Activated CD4-positive, alpha-beta T cell treated with anti-CD3 and anti-CD28 coated beads, Interleukin-2, amount 10 ng/mL, durations not matched to agents 24 days and 14 days (primary cell): ENCODE measurements around the gene ADCY2. TPM values are rescaled to one million over a fixed set of nuclear protein-coding genes. Genes with fewer than 3 reads are reported as not detected.

ENCODE experiments used
- DNase-seq: peaks from one replicate; pipeline ENCODE4 v3.0.0; 2022
- H3K27ac Mint-ChIP-seq: one replicate; pipeline ENCODE4 v1.8.0; 2022; ENCODE audit warnings: mild to moderate bottlenecking, mixed read lengths
- H3K27me3 Mint-ChIP-seq: one replicate; pipeline ENCODE4 v1.8.0; 2022; ENCODE audit warnings: mixed read lengths
- H3K36me3 Mint-ChIP-seq: one replicate; pipeline ENCODE4 v1.8.0; 2022; ENCODE audit warnings: low read depth, mild to moderate bottlenecking, mixed read lengths
- H3K4me1 Mint-ChIP-seq: one replicate; pipeline ENCODE4 v1.8.0; 2021; ENCODE audit warnings: mixed read lengths
- H3K4me3 Mint-ChIP-seq: one replicate; pipeline ENCODE4 v1.8.0; 2022; ENCODE audit warnings: mild to moderate bottlenecking, moderate library complexity, mixed read lengths
- H3K9me3 Mint-ChIP-seq: one replicate; pipeline ENCODE4 v1.8.0; 2021; ENCODE audit warnings: mixed read lengths
- intact Hi-C: fragments of 100-400 bp; cut with micrococcal nuclease; formaldehyde crosslinking; loops from one replicate; pipeline ENCODE4 v1.15.1; 2023
- total RNA-seq: library from RNA; stranded (reverse); gene quantifications from 2 replicates; pipeline ENCODE4 v1.2.3, GENCODE V29; 2022

ADCY2 gene
- total RNA-seq, 1 donor from 2014 or later = not detected

DNA sequence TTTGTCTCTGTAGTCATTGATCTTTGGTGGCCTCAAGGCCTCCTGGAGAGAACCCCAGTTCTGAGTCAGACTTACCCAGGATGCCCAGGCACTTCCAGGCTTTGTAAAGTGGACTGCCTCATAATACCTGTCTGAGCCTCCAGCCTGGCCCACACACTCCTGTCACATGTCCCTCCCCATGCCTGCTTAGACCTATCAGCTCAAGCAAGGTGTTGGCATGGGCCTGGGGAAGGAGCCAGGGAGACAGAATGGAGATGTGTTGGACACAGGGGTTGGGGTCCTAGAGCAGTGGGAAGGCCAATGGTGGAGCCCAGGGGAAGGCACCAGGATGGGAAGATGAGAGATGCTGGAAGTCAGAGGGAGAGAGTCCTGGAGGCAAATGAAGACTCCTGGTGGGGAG, 318.8 kb downstream of the ADCY2 start:
- no peak for DNase-seq
- Mint-ChIP-seq H3K4me3 (no peak overlapping the region), H3K27me3 (no peaks in the 10 kb centered on the region), H3K9me3 (no peaks in the 10 kb centered on the region), H3K27ac (no peak overlapping the region), H3K36me3 (no peaks in the 10 kb centered on the region), H3K4me1 (no peaks in the 10 kb centered on the region)
- intact Hi-C loops = no loop called here

DNA sequence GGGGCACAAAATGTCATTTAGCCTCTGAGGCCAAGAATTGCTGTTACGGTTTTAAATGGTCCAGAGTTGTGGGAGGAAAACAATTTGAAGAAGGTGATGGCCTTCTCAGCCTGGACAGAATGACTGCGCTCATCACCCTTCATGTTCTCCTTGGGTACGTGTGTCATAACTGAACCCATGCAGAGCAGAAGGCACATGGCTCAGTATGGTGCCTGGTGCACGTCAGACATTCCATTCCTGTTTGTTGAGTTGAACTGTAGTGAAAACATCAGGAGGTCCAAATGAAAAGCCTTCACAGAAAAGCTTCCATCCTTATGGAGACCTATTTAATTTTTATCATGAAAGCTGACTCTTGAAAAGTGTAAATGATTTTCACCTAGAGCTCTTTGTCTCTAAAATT, 321.8 kb downstream of the ADCY2 start:
- no peak for DNase-seq
- Mint-ChIP-seq H3K4me1 (no peaks in the 10 kb centered on the region), H3K4me3 (no peak overlapping the region), H3K27ac (no peak overlapping the region), H3K27me3 (no peaks in the 10 kb centered on the region), H3K9me3 (no peaks in the 10 kb centered on the region), H3K36me3 (no peaks in the 10 kb centered on the region)
- intact Hi-C loops = no loop called here

DNA sequence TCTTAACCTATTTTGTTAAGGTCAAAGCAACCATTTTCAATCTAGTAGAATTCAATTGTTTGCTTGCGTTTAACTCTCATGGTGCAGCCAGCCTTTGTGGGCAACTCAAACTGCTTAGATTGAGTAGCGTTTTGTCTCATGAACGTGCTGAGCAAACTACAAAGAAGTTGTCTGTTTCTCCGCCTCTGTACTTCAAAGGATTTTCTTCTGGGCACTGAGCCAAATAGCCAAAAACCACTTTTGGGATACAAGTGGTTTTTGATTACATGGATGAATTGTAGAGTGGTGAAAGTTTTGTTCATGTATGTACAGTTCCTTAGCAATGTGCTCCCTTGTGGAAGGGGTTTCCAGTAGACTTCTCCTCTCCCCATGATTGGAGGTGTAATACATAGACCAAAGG, 332.1 kb downstream of the ADCY2 start:
- intact Hi-C loops = no loop called here
- no peaks in the 10 kb centered on the region for H3K4me1 Mint-ChIP-seq
- no peak overlapping the region for H3K27ac Mint-ChIP-seq
- no peak overlapping the region for H3K4me3 Mint-ChIP-seq
- no peaks in the 10 kb centered on the region for H3K36me3 Mint-ChIP-seq
- H3K27me3 Mint-ChIP-seq = no peaks in the 10 kb centered on the region
- H3K9me3 Mint-ChIP-seq = no peaks in the 10 kb centered on the region
- no peak for DNase-seq

DNA sequence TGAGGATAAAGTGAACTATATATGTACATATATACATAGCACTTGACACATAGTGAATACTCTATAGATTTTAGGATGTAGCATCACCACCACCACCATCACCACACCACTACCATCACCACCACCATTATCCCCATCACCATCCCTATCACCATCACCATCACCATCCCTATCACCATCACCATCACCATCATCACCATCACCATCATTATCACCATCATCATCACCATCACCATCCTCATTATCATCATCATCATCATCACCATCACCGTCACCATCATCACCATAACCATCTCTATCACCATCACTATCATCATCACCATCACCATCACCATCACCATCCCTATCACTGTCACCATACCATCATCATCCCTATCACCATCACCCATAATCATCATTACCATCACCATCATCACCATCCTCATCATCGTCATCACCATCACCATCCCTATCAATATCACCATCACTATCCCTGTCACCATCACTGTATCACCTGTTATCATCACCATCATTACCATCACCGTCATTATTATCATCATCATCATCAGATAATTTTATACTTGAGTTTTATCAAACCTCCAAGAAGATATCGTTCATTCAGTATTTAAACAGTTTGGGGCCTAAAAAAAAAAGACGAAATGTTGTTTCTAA, 345.6 kb downstream of the ADCY2 start:
- Mint-ChIP-seq H3K27ac (no peak overlapping the region), H3K36me3 (no peaks in the 10 kb centered on the region), H3K9me3 (no peaks in the 10 kb centered on the region), H3K27me3 (no peaks in the 10 kb centered on the region), H3K4me1 (no peaks in the 10 kb centered on the region), H3K4me3 (no peak overlapping the region)
- no peak for DNase-seq
- intact Hi-C loops = no loop called here

DNA sequence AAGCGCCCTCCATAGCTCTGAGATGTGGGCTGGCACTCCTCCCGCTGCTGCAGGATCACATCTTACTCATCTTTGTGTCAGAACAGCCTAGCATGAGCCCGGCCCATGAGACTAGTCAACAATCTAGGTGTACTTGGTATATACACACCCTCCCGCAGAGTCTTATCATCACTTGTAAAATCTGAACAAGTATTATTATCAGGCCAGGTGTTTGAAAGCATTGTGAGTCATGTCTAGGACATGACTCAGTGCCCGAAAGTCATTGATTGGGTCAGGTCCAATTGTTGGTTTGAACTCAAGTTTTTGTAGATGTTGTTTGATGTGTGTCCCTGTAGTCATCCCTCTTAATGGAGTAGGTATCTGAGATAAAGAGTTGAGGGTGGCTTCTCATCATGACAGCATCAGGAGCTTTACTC, 346.3 kb downstream of the ADCY2 start:
- intact Hi-C loops = no loop called here
- H3K4me1 Mint-ChIP-seq = no peaks in the 10 kb centered on the region
- DNase-seq = no peak
- H3K36me3 Mint-ChIP-seq = no peaks in the 10 kb centered on the region
- no peaks in the 10 kb centered on the region for H3K9me3 Mint-ChIP-seq
- H3K4me3 Mint-ChIP-seq = no peak overlapping the region
- H3K27ac Mint-ChIP-seq = no peak overlapping the region
- no peaks in the 10 kb centered on the region for H3K27me3 Mint-ChIP-seq

- Mint-ChIP-seq H3K27ac (no peak overlapping the region), H3K4me1 (no peaks in the 10 kb centered on the region), H3K27me3 (no peaks in the 10 kb centered on the region), H3K9me3 (no peaks in the 10 kb centered on the region), H3K36me3 (no peaks in the 10 kb centered on the region), H3K4me3 (no peak overlapping the region)
- intact Hi-C loops = loop anchor here (2.0 kb wide), 1 partner anchor 925 kb away; no protein-coding TSS in a partner anchor
- peak; percentile 80 for DNase-seq
Observed at GRCh38 chr5:7745882-7746610, 350.1 kb downstream of the ADCY2 start.

DNA sequence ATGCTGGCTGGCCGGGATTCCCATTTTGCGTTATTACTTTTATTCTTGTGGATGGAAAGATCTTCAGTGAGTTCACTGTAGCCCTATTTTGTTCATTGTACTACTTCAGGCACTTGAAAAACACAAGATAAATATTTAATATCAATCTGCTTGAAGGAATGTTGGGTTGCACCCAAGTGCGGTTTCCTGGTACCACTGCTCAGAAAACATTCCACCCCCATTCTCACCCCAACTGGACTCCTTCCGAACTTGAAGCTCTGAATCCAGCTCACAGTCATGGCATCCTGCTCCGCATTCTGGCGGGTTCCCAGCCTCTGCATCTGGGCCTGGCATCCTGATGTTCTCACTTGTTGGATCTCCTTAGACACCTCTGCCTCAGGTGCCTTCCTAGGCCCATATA, 351.8 kb downstream of the ADCY2 start:
- H3K27me3 Mint-ChIP-seq = no peaks in the 10 kb centered on the region
- intact Hi-C loops = loop anchor here (2.0 kb wide), 1 partner anchor 927 kb away; no protein-coding TSS in a partner anchor
- no peaks in the 10 kb centered on the region for H3K9me3 Mint-ChIP-seq
- no peak overlapping the region for H3K27ac Mint-ChIP-seq
- no peak overlapping the region for H3K4me3 Mint-ChIP-seq
- no peaks in the 10 kb centered on the region for H3K4me1 Mint-ChIP-seq
- H3K36me3 Mint-ChIP-seq = no peaks in the 10 kb centered on the region
- no peak for DNase-seq

DNA sequence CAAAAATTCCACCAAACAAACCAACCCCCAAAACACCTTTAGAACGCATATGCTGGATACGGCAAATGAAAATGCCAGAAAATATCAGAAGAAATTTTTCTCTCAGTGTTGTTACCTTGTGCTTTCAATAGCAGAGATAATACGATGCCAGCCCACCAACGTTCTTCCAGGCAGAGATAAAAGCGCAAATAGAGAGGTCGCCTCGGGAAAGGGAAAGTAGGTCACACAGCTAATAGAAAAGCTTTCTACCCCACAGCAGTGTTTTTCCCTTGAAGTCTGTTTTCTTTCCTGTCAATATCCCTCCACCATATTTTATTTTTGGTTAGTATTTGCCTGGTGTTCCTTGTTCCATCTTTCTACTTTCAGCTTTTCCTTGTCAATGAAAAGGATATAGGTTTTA, 353.7 kb downstream of the ADCY2 start:
- Mint-ChIP-seq H3K9me3 (no peaks in the 10 kb centered on the region), H3K27me3 (peaks cover 5% of the 10 kb centered on the region), H3K4me1 (no peaks in the 10 kb centered on the region), H3K4me3 (no peak overlapping the region), H3K27ac (no peak overlapping the region), H3K36me3 (no peaks in the 10 kb centered on the region)
- no peak for DNase-seq
- intact Hi-C loops = no loop called here

DNA sequence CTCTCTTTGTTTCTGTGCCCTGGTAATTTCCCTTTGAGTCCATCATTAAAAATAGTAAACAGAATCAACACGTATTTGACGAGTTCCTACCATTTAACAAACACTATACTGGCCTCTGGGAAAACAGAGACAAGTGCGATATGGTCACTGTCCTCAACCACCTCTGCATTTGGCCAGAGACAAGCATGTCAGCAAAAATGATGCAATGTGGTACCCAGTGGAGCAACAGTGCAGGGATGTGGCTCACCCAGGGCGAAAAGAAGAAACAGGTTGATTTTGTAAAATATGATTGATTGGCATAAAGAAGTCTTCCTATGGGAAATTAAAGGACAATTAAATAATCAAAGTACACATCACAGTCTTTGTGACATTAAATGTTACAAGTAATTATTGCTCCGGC, 355.9 kb downstream of the ADCY2 start:
- Mint-ChIP-seq H3K4me1 (peaks cover 5% of the 10 kb centered on the region), H3K4me3 (no peak overlapping the region), H3K36me3 (no peaks in the 10 kb centered on the region), H3K27me3 (peaks cover 11% of the 10 kb centered on the region), H3K9me3 (no peaks in the 10 kb centered on the region), H3K27ac (no peak overlapping the region)
- intact Hi-C loops = no loop called here
- DNase-seq = no peak

DNA sequence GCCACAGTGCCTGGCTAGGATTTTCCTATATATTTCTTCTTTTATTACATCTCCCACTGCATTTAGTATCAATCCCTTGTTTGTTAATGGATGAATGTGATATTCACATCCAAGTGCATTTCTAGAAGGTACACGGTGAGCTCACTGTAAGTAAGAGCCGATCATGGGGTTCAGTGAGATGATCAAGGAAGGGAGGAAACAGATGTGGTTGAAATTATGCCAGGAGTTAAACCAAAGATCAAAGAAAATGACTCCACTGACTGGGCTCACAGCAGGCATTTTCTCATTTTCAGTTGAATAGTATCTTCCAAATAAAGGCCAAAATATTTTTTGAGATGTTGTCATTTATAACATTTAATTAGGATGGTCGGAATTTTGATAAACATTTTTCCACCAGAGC, 357.2 kb downstream of the ADCY2 start:
- Mint-ChIP-seq H3K27me3 (peaks cover 11% of the 10 kb centered on the region), H3K36me3 (no peaks in the 10 kb centered on the region), H3K9me3 (no peaks in the 10 kb centered on the region), H3K27ac (no peak overlapping the region), H3K4me1 (peaks cover 5% of the 10 kb centered on the region), H3K4me3 (no peak overlapping the region)
- intact Hi-C loops = no loop called here
- DNase-seq = no peak

DNA sequence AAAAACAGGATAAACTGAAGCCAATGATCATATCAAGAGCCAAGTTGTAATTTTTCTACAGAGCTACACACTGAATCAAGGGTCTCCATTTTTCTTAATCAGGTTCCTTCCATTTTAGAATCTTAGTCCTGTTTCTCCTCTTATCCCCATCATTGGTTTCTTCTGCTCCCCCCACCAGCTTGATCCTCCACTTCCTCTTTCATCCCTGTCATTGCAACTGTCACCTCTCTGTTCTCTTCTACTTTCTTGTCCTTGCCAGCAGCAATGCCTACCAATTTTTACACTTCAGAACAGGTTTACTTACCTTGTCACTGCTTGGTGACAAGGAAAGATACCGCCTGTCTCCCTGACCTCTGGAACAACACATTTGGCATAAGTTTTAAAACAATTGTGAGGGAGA, 357.7 kb downstream of the ADCY2 start:
- Mint-ChIP-seq H3K36me3 (no peaks in the 10 kb centered on the region), H3K4me3 (no peak overlapping the region)

GRCh38 chr5:7754490-7754889, 358.6 kb downstream of the ADCY2 start:
- intact Hi-C loops = loop anchor here (2.0 kb wide), 1 partner anchor 934 kb away; no protein-coding TSS in a partner anchor
- H3K4me1 Mint-ChIP-seq = peaks cover 5% of the 10 kb centered on the region

More for the DNA sequence above, 357.7 kb downstream of the ADCY2 start:
- DNase-seq = no peak
- no peaks in the 10 kb centered on the region for H3K9me3 Mint-ChIP-seq
- H3K27ac Mint-ChIP-seq = no peak overlapping the region
- H3K27me3 Mint-ChIP-seq = peaks cover 11% of the 10 kb centered on the region
- peaks cover 5% of the 10 kb centered on the region for H3K4me1 Mint-ChIP-seq
- intact Hi-C loops = no loop called here

DNA sequence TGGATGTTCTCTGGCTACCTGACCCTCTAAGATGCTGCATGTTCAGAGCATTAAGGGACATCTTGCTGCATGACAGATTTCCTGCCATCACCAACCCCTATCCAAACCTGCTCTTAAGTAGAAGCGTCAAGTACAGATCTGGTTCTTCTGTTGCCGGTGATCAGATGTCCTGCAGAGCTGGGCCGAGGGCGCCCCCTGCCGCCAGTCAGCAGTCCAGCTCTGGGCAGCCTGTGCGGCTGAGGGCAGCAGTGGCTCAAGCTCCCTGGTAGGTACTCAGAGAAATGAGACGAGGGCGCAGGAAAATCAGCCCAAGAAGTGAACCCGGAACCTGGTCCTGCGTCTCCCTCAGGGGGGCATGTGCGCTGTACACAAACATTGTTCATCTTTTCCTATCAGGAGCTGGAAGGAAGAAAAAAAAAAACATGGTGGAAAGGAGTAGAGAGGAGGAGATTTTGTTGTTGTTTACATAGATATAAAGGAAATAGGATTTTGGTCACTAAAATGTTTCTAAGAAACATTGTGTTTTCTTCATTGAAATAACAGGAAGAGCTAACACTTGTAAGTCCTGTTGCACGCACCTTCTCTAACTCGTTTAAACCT, 359.2 kb downstream of the ADCY2 start:
- H3K27ac Mint-ChIP-seq = no peak overlapping the region
- peaks cover 11% of the 10 kb centered on the region for H3K27me3 Mint-ChIP-seq
- DNase-seq = peak; percentile 80
- peaks cover 5% of the 10 kb centered on the region for H3K4me1 Mint-ChIP-seq
- intact Hi-C loops = loop anchor here (2.0 kb wide), 1 partner anchor 934 kb away; no protein-coding TSS in a partner anchor
- no peaks in the 10 kb centered on the region for H3K9me3 Mint-ChIP-seq
- H3K4me3 Mint-ChIP-seq = no peak overlapping the region
- H3K36me3 Mint-ChIP-seq = no peaks in the 10 kb centered on the region

More at GRCh38 chr5:7754490-7754889, 358.6 kb downstream of the ADCY2 start:
- no peak for DNase-seq
- Mint-ChIP-seq H3K27me3 (peaks cover 11% of the 10 kb centered on the region), H3K27ac (no peak overlapping the region), H3K4me3 (no peak overlapping the region), H3K36me3 (no peaks in the 10 kb centered on the region), H3K9me3 (no peaks in the 10 kb centered on the region)

DNA sequence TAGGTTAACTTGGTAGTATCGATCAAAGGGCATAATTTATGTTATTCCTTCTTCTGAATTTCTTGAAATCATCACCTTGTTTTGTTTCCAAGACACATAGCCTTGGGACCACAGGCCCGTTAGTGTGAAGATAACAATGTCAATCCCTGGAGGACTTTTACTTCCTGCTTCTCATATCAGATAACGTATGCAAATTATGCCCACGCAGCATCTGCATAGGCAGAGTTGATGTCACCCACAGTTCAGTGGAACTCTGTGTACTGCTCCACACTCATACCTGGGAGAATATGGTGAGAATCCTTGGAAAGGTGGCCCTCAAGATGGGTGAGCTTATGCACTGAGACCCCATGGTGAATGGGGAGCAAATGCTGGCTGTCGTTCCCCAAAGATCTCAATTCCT, 360.0 kb downstream of the ADCY2 start:
- no peaks in the 10 kb centered on the region for H3K9me3 Mint-ChIP-seq
- no peak overlapping the region for H3K27ac Mint-ChIP-seq
- no peak overlapping the region for H3K4me3 Mint-ChIP-seq
- DNase-seq = no peak
- peaks cover 5% of the 10 kb centered on the region for H3K4me1 Mint-ChIP-seq
- H3K27me3 Mint-ChIP-seq = peaks cover 11% of the 10 kb centered on the region
- H3K36me3 Mint-ChIP-seq = no peaks in the 10 kb centered on the region
- intact Hi-C loops = loop anchor here (2.0 kb wide), 1 partner anchor 935 kb away; no protein-coding TSS in a partner anchor
